Hematopoietic multipotent progenitor cell treated with erythropoietin and hydrocortisone succinate and interleukin-3 and kit ligand, for 15 days (in vitro differentiated cells): ENCODE measurements around the gene CTSF.

ENCODE experiments used
- DNase-seq: peaks from one replicate; pipeline ENCODE4 v3.0.0-alpha.2; 2015; ENCODE audit warnings: low spot score

Gene CTSF

DNA sequence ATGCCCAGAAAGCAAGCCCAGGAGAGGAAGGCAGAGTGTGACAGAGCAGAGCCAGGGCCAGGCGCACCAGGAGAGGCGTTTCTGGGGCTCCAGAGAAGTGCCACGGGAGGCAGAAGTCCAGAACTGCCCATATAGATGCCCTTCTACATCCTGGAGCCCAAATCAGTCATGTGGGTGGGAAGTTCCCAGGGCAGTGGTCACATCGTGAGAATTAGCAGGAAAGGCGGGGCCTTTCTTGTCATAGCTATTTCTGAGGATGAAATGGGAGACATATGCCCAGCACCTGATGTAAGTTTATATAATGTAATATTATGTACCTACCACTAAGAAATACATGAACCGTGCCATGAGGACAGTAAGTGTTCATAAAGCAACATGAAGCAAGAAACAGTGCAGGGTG is 35.6 kb downstream of the CTSF start:
- DNase-seq = no peak

DNA sequence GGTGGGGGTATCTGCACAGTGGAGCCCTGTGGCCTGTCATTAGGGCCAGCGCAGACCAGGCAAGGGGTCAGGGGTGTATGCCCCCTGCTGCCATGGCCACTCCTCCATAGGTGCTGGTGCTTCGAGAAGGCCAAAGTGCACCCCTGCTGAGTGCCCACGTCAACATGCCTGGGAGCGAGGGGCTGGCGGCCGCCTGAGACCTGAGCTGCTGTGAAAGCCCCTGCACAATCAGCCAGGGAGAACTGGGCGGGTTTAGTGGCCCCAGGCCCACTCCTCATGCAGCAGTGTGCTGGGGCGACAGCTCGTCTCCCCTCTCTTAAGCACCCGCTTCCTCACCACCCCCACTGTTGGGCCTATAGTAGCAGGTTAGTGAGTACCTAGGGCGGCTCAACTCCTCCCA is 36.6 kb downstream of the CTSF start:
- no peak for DNase-seq

DNA sequence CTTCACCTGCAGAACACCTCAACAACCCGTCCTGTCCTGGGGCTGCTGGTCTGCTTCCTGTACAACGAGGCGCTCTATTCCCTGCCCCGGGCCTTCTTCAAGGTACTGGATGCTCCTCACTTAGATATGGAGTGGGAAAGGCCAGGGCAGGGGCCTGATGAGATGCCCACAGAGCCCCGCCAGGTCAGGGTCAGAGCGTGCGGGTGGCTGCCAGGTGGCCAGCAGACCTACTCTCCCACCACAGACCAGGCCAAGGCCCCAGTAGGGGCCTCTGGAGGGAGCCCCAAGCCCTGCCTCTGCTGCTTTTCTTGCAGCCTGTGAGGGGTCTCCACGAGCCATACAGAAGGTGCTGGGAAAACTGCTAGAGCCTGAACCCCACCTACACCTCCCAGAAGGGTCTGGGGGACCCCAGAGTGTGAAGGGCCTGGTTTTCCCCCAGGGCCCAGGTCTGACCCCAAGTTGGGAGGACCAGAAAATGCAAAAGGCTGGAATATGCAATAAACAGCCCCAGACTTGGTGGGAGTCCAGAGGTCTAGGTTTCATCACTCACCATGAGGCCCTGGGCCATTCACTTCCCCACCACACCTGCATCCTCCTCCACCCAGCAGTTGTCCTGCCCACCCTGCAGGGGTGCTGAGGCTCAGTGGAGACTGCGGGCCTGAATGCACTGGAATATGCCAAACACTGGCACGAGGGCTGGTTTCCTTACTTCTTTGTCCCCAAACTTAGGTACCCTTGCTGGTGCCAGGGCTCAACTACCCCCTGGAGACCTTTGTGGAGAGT is 37.3 kb downstream of the CTSF start:
- no peak for DNase-seq

DNA sequence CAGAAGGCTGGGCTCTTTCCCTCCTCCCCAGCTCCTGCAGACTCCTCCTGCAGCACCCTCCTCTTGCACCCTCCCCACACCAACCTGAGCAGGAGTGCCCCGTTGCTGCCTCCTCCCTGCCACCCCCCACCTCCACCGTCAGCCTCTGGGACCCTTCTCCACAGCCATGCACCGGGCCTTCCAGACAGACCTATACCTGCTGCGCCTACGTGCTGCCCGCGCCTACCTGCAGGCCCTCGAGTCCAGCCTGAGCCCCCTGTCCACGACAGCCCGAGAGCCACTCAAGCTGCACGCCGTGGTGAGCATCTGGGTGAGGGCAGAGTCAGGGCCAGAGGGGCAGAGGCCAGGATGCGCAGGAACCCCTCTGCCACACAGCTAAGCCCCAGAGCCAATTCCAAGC is 38.8 kb downstream of the CTSF start:
- DNase-seq = no peak

DNA sequence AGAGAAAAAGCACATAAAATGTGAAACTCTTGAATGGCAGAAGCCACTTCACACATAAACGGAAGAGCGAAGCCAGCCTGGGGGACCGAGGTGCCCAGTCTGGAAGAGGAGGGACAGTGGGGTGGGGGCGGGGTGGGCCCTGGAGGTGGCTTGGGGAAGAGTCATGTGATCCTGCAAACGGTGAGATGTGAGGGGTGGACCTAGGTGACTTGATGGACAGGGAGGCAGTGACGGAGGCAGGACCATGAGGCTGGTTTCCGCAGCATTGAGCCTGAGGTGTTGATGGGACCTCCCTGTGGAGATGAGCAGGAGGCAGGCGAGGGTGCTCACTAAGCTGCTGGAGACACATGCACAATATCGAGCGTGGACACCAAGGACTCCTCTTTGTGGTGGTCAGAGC is 39.3 kb downstream of the CTSF start:
- DNase-seq = no peak

DNA sequence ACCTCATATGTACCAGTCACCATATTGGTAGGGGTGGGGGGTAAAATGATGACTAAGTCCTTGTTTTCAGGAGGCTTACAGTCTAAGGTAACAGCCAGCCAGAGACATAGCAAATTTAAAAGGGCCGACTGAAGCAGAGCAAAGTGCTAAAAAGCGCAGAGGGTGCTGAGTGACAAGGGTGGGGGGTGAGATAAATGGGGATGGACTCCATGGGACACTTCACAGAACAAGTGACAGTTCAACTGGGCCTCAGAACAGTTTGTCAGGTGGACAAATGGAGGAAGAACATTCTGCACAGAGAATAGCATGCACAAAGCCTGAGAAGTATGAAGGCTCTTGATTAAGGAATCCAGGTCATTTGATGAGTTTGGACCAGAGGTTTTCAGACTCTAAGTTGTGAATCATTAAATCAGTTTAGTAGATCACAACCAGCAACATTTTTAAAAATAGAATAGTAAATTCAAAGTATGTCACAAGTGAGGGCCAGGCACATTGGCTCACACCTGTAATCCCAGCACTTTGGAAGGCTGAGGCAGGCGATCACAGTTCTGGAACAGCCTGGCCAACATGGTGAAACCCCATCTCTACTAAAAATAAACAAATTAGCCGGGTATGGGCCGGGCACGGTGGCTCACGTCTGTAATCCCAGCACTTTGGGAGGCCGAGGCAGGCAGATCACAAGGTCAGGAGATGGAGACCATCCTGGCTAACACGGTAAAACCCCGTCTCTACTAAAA is 43.9 kb downstream of the CTSF start:
- no peak for DNase-seq

DNA sequence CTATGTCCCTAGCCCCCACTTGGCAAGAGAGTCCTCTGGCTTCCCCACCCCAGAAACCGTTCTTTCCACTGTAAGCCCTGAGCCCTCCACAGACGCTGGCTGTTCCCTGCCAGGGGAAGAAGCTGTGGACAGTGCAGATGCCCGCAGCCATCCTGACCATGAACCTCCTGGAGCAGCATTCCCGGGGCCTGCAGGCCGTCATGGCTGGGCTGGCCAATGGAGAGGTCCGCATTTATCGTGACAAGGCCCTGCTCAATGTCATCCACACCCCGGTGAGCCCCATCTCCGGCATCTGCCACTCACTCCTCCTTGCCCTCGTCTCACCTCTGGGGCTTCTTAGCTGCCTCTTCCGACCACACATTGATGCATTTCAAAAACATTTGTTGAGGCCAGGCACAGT is 44.8 kb downstream of the CTSF start:
- no peak for DNase-seq
